Measurements from ENCODE around the gene RABAC1. TPM values are rescaled to one million over a fixed set of nuclear protein-coding genes. Genes with fewer than 3 reads are reported as not detected.
A peak's percentile ranks its signal among the peaks of the same experiment; 100 is the strongest.

RABAC1 gene
- total RNA-seq, 1 experiment from 2014 or later = 66.3 TPM

DNA sequence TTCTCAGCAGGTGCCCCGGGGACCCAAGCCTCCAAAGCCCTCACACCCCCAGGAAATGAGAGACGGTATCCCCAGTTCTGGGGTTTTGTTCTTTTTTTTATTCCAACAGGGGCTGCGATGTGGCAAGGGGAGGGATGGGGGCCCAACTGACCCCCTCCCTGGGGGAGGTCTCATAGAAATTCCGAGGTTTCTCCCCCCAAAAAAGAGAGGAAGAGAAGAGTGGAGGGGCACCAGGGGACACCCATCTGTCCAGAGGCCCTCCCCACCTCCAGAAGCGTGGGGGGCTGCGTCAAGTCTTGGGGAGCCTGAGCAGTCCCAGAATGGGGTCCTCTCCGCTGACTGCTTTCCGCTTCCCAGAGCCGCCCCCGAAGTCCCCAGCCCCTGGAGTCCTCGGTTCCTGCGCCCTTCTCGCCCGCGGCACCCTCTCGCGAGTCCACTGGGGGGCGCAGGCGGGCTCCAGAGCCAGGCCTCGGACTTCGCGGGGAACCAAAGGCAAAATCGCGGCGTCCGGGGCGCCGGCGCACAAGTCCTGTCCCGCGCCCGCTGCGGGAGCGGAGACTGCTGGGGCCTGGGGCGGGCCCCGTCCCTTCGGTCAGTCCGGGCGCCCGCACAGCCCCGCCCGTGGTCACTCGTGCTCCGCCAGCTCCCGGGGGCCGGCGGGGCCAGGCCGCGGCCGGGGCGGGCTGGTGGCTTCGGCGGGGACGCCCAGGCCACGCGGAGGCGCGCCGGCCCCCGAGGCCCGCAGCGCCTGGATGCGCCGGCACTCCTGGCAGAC lies 39.3 kb upstream of the RABAC1 start:
- TF ChIP-seq ZFX (IDR thresholded peaks at IDR 0.05) (no peak), SP1 (IDR thresholded peaks at IDR 0.05; ENCODE audit: low read depth) (no peak), CEBPB (IDR thresholded peaks at IDR 0.05; ENCODE audit: low read depth) (no peak), EGR1 (IDR thresholded peaks at IDR 0.05; ENCODE audit: low read depth) (no peak), YY1 (IDR thresholded peaks at IDR 0.05; ENCODE audit: extremely low read depth, insufficient replicate concordance, low read depth, low read length) (peak; percentile 12)
- TF ChIP-seq, protein P1, sequence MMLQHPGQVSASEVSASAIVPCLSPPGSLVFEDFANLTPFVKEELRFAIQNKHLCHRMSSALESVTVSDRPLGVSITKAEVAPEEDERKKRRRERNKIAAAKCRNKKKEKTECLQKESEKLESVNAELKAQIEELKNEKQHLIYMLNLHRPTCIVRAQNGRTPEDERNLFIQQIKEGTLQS (IDR thresholded peaks at IDR 0.05) = no peak
- TF ChIP-seq, protein P2, sequence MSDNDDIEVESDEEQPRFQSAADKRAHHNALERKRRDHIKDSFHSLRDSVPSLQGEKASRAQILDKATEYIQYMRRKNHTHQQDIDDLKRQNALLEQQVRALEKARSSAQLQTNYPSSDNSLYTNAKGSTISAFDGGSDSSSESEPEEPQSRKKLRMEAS (IDR thresholded peaks at IDR 0.05) = no peak
- TF ChIP-seq, protein P3, sequence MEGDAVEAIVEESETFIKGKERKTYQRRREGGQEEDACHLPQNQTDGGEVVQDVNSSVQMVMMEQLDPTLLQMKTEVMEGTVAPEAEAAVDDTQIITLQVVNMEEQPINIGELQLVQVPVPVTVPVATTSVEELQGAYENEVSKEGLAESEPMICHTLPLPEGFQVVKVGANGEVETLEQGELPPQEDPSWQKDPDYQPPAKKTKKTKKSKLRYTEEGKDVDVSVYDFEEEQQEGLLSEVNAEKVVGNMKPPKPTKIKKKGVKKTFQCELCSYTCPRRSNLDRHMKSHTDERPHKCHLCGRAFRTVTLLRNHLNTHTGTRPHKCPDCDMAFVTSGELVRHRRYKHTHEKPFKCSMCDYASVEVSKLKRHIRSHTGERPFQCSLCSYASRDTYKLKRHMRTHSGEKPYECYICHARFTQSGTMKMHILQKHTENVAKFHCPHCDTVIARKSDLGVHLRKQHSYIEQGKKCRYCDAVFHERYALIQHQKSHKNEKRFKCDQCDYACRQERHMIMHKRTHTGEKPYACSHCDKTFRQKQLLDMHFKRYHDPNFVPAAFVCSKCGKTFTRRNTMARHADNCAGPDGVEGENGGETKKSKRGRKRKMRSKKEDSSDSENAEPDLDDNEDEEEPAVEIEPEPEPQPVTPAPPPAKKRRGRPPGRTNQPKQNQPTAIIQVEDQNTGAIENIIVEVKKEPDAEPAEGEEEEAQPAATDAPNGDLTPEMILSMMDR (IDR thresholded peaks at IDR 0.05 in 2 of 3, conservative IDR thresholded peaks at IDR 0.05 in 1 of 3; ENCODE audit: borderline replicate concordance in 1 of 3, insufficient read depth in 1 of 3, low read depth in 2 of 3, low read length in 2 of 3) = peak; percentile 70 to 94 (median 78); a peak in 5 of 6 replicates
- Histone ChIP-seq H3K9ac (ENCODE audit: low read length) (no peak overlapping the region), H3K9me2 (ENCODE audit: insufficient read depth) (no peaks in the 10 kb centered on the region), H4K20me1 (ENCODE audit: insufficient read depth) (no peaks in the 10 kb centered on the region), H3K4me2 (ENCODE audit: low read length) (peak overlapping the region; percentile 54), H3K27me3 (ENCODE audit: insufficient read depth, low read length) (peaks cover 24% of the 10 kb centered on the region; the same call in 1 of the 2 replicates), H2AFZ (ENCODE audit: low read depth, low read length, poor library complexity, severe bottlenecking) (no peak overlapping the region), H3K4me1 (ENCODE audit: control insufficient read depth in 1 of 2, insufficient read depth in 2 of 2, low read length in 2 of 2) (peaks cover 0 to 17% of the 10 kb centered on the region in 2 experiments; a peak in 3 of 4 replicates), H3K4me3 (replicated peaks in 1 of 2; ENCODE audit: low read depth in 1 of 2, low read length in 2 of 2) (no peak overlapping the region), H3K27ac (ENCODE audit: low read depth, low read length) (no peak overlapping the region), H3K36me3 (ENCODE audit: control insufficient read depth in 1 of 2, insufficient read depth in 2 of 2, low read length in 2 of 2) (no peaks in the 10 kb centered on the region), H3K79me2 (ENCODE audit: insufficient read depth, low read length) (no peaks in the 10 kb centered on the region), H3K9me3 (ENCODE audit: control insufficient read depth in 1 of 2, insufficient read depth in 1 of 2, low read depth in 1 of 2, low read length in 2 of 2) (no peaks in the 10 kb centered on the region)
- ATAC-seq = peak; percentile 52
- peak; percentile 16 for DNase-seq (ENCODE audit: low read depth, low spot score)
- no TSS peak for BruUV-seq (replicated peaks)
- RAD21 ChIA-PET (ENCODE audit: low non-redundant PET in 1 of 2, low total read pairs in 2 of 2, uncharacterized antibody in 2 of 2, unreplicated experiment in 2 of 2) = no interaction called here
- CTCF ChIA-PET = interaction anchor here (1.6 kb wide), 2 partner anchors 36 to 104 kb away, joined by 3 to 7 read pairs; no protein-coding TSS in a partner anchor
- POLR2A ChIA-PET = no interaction called here
- intact Hi-C loops (cut with micrococcal nuclease) = loop anchor here (1.0 to 10.0 kb wide), 2 partner anchors 25 to 96 kb away; no protein-coding TSS in a partner anchor

Measured in HCT116 (cell line).